NCI-H1417 treated with DMSO at 0.1 percent for 48 hours (cell line): ENCODE results near the gene DNM2.
"Not testable (repeated sequence)": the region's sequence is repeated elsewhere in the genome, so short reads cannot be mapped to it uniquely, and the experiment has no call there.

Experiments
- DNase-seq: peaks from one replicate; lab custom pipeline; 2025; lab: John Stamatoyannopoulos, UW

The DNM2 gene

DNA sequence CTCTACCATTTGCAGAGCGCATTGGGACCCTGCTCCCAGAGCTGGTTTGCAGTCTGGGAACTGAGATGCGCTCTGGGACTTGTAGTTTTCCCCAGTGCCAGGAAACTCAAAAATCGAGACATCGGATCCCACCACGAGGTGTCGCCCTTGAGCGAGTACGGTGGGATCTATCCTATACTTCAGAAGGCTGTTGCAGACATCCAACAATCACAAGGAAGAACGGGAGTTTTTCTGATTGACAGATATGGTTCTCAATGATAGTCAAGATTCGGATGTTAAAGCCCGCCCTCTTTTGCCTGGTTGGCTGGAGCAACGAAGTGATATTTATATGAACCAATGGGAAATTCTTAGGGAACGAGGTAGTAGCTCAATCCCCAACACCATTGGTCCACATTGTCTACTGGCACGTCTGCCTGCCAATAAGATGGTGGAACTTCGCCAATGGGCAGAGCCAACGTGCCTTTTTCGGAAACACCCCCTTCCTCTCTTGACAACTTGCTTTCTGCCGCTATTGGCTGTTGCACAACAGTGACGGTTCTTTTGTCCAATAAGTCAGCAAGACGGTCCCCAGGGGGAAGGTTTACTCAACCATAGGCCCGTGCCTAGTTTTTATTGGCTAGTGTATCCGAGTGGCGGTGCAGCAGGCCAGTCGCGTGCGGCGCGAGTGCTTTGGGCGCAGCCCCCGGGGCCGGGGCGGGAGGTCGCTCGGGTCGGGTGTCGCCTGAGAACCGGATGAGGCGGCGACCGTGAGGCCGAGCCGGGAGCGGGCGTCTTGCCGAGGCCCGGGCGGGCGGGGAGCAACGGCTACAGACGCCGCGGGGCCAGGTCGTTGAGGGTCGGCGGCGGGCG, at the start of gene DNM2:
Gene DNM2, plus strand, starts transcription at position 724 of the 849 bp plus-strand sequence. CDS start 164 bp downstream, outside the sequence.
- DNase-seq, result peak; percentile 100

DNA sequence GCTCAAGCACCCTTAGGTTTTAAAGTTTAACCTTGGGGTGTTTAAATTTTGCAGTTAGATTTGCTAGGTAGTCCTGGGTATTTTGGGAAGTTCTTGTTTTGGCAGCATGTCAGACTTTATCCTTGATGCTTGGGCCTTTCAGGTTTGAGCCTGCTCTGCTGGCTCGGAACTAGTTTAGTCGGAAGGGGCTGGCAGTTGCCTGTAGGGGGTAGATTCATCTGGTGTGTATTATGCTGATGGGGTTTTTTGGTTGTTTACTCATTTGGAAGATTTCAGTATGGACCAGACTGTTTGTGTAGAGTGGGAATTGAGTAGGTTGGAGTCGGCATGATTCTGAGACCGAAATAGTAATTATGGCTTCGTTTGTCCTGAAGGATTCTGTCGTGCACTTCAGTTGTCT, 48.6 kb upstream of the DNM2 start:
- no peak for DNase-seq

DNA sequence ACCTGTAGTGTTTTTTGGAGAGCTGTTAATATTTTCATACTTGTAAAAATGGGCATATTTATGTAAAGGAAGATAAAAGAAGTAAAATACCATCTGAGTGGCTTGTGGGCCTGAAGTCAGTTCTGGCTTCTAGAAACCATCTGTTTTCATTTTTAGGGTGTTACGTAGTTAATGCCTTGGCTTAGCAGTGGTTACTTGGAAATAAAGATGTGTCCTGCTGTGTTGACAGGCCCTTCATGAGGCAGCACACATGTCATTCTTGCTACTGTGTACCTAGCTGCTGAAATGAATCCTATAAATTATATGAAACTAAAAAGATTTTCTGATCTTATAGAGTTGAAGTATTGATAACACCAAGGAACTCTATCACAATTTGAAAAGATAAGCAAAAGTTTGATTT, 47.7 kb upstream of the DNM2 start:
- DNase-seq, result no peak

DNA sequence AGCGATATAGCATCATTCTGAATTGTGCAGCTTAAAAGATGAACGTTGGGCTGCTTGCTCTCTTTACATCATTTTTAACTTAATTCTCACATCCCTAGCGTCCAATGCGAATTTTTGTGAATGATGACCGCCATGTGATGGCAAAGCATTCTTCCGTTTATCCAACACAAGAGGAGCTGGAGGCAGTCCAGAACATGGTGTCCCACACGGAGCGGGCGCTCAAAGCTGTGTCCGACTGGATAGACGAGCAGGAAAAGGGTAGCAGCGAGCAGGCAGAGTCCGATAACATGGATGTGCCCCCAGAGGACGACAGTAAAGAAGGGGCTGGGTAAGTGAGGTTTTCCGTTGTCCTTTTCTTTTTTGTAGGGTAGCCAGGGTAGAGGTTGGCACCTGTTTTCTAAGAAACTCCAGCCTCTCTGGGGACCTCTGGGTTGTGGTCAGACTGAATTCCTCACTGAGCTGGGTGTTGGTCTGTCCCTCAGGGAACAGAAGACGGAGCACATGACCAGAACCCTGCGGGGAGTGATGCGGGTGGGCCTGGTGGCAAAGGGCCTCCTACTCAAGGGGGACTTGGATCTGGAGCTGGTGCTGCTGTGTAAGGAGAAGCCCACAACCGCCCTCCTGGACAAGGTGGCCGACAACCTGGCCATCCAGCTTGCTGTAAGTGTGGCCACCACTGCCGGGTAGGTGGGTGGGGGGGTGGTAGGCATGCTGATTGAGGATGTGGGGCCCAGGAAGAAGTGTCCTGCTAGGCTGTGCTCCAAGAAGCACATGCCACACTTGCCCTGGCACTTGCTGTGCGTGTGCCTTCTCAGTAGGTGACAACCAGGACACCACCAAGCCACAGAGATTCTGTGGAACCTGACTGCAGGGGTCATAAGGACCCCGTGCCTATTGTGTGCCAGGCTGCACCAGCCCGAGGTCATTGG, 46.7 kb upstream of the DNM2 start:
- DNase-seq, result no peak

DNA sequence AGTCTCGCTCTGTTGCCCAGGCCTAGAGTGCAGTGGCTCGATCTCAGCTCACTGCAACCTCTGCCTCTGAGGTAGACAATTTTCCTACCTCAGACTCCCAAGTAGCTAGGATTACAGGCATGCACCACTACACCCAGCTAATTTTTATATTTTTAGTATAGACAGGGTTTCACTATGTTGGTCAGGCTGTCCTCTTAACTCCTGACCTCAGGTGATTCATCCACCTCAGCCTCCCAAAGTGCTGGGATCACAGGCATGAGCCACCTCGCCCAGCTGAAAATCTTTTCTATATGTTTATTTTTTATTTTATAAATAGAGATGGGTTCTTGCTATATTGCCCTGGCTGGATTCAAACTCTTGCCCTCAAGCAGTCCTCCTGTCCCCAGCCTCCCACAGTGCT, 46.0 kb upstream of the DNM2 start:
- DNase-seq, result not testable (repeated sequence)

DNA sequence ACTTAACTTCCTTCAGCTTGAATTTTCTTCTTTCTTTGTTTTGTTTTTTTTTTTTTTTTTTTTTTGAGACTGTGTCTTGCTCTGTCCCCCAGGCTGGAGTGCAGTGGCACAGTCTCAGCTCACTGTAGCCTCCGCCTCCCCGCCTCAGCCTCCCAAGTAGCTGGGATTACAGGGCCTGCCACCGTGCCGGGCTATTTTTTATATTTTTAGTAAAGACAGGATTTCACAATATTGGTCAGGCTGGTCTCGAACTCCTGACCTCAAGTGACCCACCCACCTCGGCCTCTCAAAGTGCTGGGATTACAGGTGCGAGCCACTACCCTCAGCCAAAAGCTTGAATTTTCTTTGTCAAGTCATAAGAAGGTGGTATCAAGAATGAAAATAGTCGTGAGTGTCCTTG, 42.7 kb upstream of the DNM2 start:
- not testable (repeated sequence) for DNase-seq

DNA sequence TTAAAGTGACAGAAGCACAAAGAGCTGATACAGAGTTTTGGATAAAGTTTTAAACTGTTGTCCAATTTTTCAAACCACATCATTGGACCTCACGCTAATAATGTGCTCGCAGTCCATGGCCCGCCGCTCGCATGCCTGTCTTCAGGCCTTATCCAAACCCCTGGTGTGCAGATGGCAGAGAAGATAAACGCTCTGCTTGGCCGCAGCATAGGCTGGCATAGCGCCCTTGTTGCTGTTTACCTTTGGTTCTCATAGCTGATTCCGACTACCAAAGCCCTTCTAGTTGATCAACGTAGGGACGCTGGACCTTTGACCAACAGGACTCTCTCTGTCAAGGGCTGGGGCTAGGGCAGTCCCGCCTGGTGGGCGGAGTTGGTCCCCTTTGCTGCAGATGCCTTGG, 40.1 kb upstream of the DNM2 start:
- no peak for DNase-seq

DNA sequence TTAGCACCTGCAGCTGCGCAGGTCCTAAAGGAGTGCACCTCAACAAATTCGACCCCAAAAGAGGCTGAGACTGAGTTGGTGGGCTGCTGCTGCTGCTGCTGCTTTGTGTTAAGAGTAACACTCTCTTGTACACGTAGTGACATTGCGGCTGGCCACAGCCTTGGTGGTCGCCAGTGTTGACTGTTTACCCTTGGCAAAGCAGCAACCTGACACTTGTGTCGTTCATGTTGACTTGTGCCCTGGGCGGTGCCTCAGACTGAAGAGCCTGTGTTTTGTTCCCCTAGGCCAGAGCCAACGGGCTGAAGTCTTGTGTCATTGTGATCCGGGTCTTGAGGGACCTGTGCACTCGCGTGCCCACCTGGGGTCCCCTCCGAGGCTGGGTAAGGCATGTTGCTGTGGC, 39.1 kb upstream of the DNM2 start:
- no peak for DNase-seq

DNA sequence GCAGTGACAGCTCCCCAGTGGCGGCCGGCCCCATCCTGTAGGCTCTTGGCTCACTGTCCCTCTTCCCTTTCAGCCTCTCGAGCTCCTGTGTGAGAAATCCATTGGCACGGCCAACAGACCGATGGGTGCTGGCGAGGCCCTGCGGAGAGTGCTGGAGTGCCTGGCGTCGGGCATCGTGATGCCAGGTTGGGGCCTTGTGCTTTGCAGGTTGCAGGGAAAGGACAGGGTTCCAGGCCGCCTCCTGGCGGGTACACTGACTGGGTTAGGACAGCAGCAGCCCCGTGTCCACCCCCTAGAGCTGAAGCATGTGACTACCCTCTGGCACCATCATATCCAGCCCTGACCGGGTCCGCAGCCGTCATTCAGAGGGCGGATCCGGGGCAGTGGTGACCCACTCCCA, 38.1 kb upstream of the DNM2 start:
- no peak for DNase-seq

DNA sequence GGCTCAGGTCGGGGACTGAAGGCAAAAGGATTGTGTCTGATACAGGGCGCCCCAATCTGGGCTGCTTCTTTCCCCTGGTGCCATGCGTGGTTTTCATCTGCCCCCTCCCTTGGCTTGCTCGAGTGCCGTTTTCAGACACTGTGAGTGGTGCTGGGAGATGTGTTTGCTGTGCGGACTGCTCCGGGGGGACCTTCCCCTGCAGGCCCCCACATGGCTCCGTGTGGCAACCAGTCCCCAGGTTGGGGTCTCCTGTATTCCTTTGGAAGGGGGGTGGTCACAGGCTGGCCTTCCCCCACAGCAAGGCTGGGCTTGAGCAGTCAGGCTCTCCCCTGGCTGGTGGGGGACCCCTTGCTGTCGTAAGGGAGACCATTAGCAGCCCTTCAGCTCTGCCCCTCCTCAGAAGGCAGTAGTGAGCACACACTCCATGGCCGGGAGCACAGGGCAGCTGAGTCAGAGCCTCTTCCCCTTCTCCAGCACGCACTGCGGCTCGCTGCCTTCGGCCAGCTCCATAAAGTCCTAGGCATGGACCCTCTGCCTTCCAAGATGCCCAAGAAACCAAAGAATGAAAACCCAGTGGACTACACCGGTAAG, 37.2 kb upstream of the DNM2 start:
- no peak for DNase-seq

DNA sequence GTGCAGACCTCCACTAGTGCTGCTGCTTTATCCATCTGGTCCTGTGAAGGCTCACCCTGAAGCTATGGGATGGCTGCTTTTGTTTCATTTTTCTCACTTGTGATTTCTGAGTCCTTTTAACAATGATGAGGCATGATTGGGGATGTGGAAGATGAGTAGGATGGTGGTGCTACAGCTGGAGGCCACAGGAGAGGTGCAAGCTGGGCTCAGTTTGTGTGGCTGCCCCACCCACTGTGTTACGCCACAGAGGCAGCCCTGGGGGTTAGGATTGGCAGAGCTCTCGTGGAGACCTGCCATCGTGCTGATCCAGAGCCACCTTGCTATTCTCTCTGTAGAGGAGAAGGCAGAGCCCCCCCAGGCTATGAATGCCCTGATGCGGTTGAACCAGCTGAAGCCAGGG, 36.2 kb upstream of the DNM2 start:
- no peak for DNase-seq

DNA sequence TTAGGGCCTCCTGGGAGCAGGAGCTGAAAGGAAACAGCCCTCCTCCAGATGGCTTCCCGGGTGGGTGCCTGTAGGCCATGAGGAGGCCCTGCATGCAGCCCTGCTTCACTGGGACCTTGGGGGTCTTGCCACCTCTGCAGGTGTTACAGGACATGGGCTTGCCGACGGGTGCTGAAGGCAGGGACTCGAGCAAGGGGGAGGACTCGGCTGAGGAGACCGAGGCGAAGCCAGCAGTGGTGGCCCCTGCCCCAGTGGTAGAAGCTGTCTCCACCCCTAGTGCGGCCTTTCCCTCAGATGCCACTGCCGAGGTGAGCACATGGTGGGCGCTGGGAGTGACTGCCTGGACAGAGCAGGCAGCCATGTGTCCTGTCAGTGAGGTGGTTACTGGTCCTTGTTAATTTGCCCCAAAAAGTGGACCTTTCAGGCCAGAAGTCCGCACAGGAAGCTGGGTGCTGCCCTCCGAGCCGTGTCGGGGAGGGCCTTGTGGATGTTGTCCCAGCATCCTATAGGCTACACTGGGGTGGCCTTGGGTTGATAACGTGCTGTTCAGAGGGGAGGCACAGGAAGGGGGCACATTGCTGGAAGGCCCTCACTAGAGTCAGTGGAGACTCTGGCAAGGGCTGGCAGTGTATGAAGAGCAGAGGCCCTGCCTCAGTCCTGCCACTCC, 35.3 kb upstream of the DNM2 start:
- no peak for DNase-seq

DNA sequence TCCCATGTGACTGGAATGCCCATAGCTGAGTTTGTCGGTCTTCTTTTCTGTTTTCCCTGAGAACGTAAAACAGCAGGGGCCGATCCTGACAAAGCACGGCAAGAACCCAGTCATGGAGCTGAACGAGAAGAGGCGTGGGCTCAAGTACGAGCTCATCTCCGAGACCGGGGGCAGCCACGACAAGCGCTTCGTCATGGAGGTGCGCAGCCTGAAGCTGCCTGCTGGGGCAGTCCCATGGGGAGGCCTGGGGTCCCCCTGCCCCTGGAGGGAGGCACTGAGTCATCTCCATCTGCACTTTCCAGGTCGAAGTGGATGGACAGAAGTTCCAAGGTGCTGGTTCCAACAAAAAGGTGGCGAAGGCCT, 34.8 kb upstream of the DNM2 start:
- no peak for DNase-seq

DNA sequence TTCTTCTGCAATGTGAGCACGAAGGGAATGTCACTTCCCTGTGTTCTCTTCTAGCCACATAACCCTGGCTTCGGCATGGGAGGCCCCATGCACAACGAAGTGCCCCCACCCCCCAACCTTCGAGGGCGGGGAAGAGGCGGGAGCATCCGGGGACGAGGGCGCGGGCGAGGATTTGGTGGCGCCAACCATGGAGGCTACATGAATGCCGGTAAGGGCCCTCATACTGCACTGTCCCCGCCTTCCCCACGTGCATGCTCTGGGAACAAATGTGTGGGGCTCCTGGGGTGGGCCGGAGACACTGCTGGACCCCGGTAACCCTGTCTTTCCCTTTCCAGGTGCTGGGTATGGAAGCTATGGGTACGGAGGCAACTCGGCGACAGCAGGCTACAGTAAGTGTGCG, 34.3 kb upstream of the DNM2 start:
- DNase-seq, result no peak

DNA sequence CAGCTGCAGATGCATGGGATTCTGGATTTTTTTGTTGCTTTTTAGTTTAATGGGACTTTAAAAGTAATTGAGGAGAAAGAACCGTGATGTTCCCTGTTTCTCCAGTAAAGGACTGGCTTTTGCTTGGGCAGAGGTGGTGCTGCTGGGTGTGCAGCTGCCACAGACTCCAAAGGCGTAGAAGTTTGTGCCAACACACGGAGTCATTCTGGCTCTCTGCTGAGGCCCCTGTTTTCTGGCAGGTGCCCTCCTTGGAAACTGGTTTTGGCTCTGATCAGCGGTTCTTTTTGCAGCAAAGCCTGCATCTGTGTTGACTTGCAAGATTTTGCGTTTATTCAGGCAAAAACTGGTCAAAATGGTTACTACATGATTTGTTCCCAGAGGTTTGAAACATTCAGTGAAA, 32.7 kb upstream of the DNM2 start:
- no peak for DNase-seq

DNA sequence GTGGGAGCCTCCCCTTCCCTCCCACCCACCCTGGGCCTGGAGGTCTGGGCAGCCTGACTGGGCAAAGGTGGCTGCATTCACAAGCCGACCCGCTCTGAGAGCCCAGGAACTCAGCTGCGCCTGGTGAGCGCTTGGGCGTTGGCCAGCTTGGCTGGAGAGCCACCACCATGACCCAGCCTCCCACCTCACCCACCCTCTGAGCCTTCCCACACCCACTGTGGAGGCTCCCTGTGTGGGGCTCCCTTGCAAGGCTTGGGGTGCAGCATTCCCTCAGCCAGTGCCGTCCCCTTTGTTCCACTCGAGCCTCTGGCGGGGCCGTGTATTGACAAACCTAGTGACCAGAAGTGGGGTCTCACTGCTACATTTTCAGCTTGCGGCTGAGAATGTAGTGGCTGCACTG, 31.7 kb upstream of the DNM2 start:
- DNase-seq, result no peak

DNA sequence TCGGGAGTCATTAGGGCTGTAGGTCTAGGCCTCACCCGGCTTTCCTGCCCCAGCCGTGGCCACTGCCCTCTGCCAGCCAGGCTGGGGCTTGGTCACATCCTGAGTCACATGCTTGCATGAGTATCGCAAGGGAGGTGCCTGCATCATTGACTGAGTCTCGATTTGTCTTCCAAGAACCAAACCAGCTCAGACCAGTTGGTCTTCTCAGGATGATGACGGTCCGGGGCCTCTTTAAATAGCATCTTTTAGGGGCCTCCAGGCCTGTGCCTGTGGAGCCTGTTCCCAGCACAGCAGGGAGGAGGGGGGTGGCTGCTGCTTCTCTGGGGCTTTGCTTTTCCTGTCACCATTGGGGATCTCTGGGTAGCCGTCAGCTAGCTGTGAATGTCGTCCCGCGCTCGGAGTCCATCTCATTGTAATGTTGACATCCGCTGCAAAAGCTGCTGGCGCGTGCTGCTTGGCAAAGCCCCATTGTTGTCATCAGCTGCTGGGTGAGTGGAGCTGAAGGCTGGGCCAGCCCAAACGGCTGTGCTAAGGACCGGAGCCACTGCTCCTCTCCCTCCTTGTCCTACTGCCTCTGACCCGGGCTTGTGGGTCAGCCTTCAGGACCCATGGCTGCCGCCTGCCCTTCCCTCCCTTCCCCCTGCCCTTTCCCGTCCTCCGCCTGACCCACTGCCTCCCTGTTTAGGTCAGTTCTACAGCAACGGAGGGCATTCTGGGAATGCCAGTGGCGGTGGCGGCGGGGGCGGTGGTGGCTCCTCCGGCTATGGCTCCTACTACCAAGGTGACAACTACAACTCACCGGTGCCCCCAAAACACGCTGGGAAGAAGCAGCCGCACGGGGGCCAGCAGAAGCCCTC, 31.0 kb upstream of the DNM2 start:
- no peak for DNase-seq

DNA sequence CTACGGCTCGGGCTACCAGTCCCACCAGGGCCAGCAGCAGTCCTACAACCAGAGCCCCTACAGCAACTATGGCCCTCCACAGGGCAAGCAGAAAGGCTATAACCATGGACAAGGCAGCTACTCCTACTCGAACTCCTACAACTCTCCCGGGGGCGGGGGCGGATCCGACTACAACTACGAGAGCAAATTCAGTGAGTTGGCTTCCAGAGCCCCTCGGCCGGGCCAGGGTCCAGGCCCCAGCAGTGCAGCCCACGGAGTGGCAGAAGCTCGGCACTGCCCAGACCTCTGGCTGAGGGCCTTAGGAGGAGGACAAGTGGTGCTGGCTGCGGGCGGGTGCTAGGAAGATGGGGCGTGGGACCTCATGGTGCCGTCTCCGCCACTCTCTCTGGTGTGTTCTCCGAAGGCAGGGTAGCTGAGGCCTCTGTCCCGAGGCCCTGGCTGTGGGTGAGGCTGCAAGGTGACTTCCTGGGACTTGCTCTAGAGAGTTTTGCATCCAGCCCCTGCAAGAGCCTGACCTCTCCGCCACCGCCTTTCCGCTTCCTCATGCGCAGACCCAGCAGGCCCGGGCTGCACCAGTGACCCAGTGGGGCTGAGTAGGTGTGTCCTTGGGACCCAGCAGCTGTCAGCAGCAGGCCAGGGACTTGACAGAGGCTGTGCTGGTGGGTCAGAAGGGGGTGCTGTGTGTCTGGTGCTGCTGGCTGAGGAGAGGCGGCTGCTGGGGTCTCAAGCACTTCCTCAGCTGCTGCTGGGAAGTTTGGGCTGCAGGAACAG, 30.2 kb upstream of the DNM2 start:
- no peak for DNase-seq

DNA sequence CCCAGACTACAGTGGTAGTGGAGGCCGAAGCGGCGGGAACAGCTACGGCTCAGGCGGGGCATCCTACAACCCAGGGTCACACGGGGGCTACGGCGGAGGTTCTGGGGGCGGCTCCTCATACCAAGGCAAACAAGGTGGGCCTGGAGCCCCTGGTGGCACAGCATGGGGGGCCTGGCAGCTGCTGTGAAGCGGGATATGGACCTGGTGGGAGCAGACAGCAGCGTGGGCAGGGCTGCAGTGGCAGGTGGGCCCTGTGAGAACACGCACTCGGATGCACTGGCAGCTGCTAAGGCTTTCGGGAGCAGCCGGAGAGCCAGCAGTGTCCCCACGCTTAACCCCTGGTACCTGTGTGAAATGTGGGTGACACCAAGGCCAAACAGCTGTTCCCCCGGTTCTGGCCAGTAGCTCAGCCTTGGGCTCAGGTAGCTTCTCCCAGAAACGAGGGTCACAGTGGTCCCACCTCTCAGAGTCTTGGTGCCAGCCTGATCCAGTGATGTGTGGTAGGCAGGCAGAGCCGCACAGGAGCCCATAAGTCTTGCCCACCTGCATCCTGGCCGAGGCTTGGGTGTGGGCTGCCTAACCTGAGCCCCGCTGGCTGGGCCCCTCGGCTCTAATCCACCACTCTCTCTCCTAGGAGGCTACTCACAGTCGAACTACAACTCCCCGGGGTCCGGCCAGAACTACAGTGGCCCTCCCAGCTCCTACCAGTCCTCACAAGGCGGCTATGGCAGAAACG, 29.2 kb upstream of the DNM2 start:
- no peak for DNase-seq

DNA sequence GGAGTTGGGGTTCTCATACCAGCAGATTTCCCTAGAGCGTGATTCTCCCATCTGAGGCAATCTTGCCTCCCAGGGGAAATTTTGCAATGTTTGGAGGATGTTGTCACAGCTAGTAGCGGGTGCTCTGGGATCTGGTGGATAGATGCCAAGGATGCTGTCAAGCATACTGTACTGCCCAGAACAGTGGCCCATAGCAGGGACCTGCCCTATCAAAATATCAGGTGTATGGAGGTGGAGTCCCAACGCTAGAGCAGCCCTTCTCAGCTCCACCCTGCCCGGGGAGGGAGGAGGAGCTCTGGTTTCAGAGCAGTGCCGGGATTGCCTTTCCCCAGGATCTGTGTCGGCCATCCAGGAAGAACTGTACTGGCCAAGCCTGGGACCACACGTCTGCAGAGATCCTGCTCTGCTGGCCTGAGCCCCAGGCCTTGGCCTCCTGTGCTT, 27.5 kb upstream of the DNM2 start:
- DNase-seq, result no peak
